Vagina (tissue), 2 donors: ENCODE results near the gene FAH.

Source experiments
- POLR2A ChIP-seq, 2 donors: fragments of 450-650 bp; IDR thresholded peaks; one replicate each; pipeline ENCODE4 v1.6.1; 2017; ENCODE audit warnings: antibody characterized with exemption in 2 of 2, mild to moderate bottlenecking in 2 of 2, moderate library complexity in 2 of 2
- POLR2AphosphoS5 ChIP-seq, 2 donors: sonication (generic); formaldehyde crosslinking; IDR thresholded peaks; one replicate each; pipeline ENCODE4 v1.9.0; 2017; ENCODE audit warnings: antibody characterized with exemption in 2 of 2, mild to moderate bottlenecking in 2 of 2, low read depth in 1 of 2; ENCODE audit not compliant: insufficient read depth in 1 of 2
- TF ChIP-seq, protein P1 (sequence below), 3 experiments: fragments of 450-650 bp in 2 of 3; fragments of 200-600 bp in 1 of 3; sonication (generic) in 1 of 3; IDR thresholded peaks; one replicate each; pipeline ENCODE4 v1.5.1; 2017 to 2019; ENCODE audit warnings: antibody characterized with exemption in 3 of 3, mild to moderate bottlenecking in 2 of 3, moderate library complexity in 2 of 3

GRCh38 chr15:80231371-80231770 is 78.6 kb downstream of the FAH start:
- TF ChIP-seq, protein P1, sequence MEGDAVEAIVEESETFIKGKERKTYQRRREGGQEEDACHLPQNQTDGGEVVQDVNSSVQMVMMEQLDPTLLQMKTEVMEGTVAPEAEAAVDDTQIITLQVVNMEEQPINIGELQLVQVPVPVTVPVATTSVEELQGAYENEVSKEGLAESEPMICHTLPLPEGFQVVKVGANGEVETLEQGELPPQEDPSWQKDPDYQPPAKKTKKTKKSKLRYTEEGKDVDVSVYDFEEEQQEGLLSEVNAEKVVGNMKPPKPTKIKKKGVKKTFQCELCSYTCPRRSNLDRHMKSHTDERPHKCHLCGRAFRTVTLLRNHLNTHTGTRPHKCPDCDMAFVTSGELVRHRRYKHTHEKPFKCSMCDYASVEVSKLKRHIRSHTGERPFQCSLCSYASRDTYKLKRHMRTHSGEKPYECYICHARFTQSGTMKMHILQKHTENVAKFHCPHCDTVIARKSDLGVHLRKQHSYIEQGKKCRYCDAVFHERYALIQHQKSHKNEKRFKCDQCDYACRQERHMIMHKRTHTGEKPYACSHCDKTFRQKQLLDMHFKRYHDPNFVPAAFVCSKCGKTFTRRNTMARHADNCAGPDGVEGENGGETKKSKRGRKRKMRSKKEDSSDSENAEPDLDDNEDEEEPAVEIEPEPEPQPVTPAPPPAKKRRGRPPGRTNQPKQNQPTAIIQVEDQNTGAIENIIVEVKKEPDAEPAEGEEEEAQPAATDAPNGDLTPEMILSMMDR (IDR thresholded peaks at IDR 0.05) = no peak
- no peak for TF ChIP-seq POLR2A (IDR thresholded peaks at IDR 0.05)
- TF ChIP-seq POLR2AphosphoS5 (IDR thresholded peaks at IDR 0.05; ENCODE audit: insufficient read depth in 1 of 2, low read depth in 1 of 2) = no peak
